ENCODE data around the gene CTTN.

DNA sequence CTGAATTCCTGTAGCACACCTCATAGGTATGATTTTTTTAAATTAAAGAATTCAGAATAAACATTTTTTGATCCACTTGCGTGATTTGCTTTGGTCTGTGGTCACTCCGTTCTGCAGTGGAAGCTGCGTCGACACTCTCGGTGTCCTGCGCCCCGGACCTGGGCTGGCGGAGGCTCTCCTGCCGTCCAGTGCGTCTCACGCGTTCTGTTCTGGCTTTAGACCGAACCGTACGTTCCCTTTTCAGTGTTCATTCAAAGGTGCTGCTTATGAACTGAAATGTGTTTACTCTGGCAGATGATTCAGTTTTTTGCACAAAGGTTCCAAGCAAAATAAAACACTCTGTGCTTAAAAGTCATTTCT is 38.2 kb downstream of the CTTN start:
- TF ChIP-seq TARDBP (IDR thresholded peaks at IDR 0.05; ENCODE audit: borderline replicate concordance): no peak
- no peak for TF ChIP-seq CTCF (IDR thresholded peaks at IDR 0.05 in 2 of 3, conservative IDR thresholded peaks at IDR 0.05 in 1 of 3; ENCODE audit: control insufficient read depth in 2 of 3, extremely low read depth in 1 of 3, insufficient read depth in 1 of 3, low read depth in 3 of 3, low read length in 3 of 3)
- no peak for TF ChIP-seq SMARCA5 (IDR thresholded peaks at IDR 0.05)
- TF ChIP-seq RUNX3 (IDR thresholded peaks at IDR 0.05; ENCODE audit: low read length): no peak
- no peak for TF ChIP-seq ZZZ3 (IDR thresholded peaks at IDR 0.05; ENCODE audit: control insufficient read depth, insufficient read length, low read depth)
- TF ChIP-seq CHD2 (IDR thresholded peaks at IDR 0.05; ENCODE audit: borderline replicate concordance, low read depth, low read length): no peak
- TF ChIP-seq RCOR1 (conservative IDR thresholded peaks at IDR 0.05; ENCODE audit: low read depth, low read length): no peak
- TF ChIP-seq SIN3A (IDR thresholded peaks at IDR 0.05; ENCODE audit: low read depth, low read length): no peak
- TF ChIP-seq POLR2AphosphoS5 (IDR thresholded peaks at IDR 0.05; ENCODE audit: low read length): no peak
- no peak for TF ChIP-seq PKNOX1 (IDR thresholded peaks at IDR 0.05)
- no peak for TF ChIP-seq FOXK2 (IDR thresholded peaks at IDR 0.05)
- TF ChIP-seq CREM (IDR thresholded peaks at IDR 0.05; ENCODE audit: low read depth): no peak
- no peak for TF ChIP-seq YY1 (IDR thresholded peaks at IDR 0.05; ENCODE audit: low read depth, low read length)
- TF ChIP-seq ZBED1 (IDR thresholded peaks at IDR 0.05; ENCODE audit: borderline replicate concordance): no peak
